HG03064 (cell line): ENCODE results near the gene CDKN2AIPNL.
"Not testable (repeated sequence)": the region's sequence is repeated elsewhere in the genome, so short reads cannot be mapped to it uniquely, and the experiment has no call there.

Source experiments
- ATAC-seq: cut with Tn5 transposase; IDR thresholded peaks from one replicate; pipeline ENCODE4 v1.9.1; 2021; ENCODE audit warnings: low read depth; ENCODE audit not compliant: unreplicated experiment

CDKN2AIPNL gene

GRCh38 chr5:134406390-134406789 is 5.3 kb downstream of the CDKN2AIPNL start:
- ATAC-seq: no peak

DNA sequence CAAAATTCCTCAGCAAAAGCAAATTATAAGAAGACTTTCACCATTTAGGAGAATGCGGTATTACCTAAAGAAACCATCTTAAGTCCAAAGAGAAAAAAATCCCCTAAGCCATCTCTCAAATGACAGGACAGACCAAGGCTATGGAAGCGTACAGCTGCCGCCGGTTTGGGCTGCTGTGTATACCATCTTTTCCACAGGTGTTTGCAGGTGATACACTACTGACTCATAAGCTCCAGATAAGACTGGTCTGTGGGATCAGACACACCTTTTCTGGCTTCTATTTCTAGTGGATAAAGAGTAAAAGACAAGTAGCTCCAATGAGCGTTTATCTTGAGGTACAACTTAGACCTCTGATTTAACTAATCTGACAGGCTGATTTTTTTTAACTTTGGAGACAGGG is 7.7 kb downstream of the CDKN2AIPNL start:
- ATAC-seq: no peak

GRCh38 chr5:134398609-134399155 is 13.0 kb downstream of the CDKN2AIPNL start:
- no peak for ATAC-seq

- ATAC-seq: no peak
These were observed 14.5 kb downstream of the CDKN2AIPNL start for GRCh38 chr5:134397196-134397595.

DNA sequence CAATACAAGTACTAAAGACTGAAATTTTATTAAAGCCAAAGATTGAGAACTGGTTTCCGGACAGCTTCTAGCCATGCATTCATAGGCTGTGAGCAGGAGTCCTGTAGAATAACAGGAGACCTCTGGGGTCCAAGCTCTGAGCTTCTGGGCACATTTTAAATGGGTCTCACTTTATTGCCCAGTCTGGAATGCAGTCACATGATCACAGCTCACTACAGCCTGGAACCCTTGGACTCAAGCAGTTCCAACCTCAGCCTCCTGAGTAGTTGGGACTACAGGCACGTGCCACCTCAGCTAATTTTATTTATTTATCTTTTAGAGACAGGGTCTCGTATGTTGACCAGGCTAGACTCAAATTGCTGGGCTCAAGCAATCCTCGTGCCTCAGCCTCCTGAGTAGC is 15.4 kb downstream of the CDKN2AIPNL start:
- ATAC-seq: no peak

DNA sequence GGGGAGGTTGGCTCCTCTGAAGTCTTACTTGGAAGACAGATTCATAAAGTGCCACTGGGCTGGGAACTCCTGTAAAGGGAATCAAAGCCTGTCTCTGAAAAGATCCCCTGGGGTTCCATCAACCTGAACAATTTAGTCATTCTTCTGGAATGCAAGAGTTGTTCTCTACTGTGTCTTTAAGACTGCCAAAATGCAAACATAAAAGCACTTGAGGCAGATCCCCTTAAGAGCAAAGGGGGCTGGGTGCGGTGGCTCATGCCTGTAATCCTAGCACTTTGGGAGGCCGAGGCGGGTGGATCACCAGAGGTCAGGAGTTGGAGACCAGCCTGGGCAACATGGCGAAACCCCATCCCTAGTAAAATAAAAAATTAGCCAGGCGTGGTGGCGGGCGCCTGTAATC is 16.7 kb downstream of the CDKN2AIPNL start:
- no peak for ATAC-seq

- ATAC-seq: no peak
These were observed 19.4 kb downstream of the CDKN2AIPNL start for GRCh38 chr5:134392301-134392700.

DNA sequence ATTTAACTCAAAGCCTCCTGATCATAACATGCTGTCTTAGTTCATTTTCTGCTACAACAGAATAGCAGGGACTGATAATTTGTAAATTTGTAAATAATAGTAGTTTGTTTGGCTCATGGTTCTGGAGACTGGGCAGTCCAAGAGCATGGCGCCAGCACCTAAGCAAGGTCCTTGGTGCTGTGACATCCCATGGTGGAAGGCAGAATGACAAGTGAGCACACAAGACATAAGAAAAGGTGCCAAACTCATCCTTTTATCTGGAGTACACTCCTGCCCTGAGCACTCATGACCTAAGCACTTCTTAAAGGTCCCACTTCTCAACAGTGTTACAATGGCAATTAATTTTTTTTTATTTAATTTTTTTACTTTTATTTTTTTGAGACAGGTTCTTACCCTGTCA is 24.2 kb downstream of the CDKN2AIPNL start:
- no peak for ATAC-seq

- ATAC-seq: no peak
These were observed 27.5 kb downstream of the CDKN2AIPNL start for GRCh38 chr5:134383980-134384697.

DNA sequence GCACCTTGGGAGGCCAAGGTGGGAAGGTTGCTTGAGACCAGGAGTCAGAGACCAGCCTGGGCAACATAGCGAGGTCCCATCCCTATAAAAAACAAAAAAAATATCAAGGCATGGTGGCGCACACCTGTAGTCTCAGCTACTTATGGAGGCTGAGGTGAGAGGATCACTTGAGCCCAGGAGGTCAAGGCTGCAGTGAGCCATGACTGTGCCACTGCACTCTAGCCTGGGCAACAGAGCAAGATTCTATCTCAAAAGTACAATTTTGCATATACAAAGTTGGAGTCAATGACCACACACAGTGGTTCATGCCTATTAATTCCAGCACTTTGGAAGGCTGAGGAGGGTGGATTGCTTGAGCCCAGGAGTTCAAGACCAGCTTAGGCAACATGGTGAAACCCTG is 29.5 kb downstream of the CDKN2AIPNL start:
- ATAC-seq: not testable (repeated sequence)

- no peak for ATAC-seq
These were observed 31.3 kb downstream of the CDKN2AIPNL start for GRCh38 chr5:134380346-134380745.

GRCh38 chr5:134374232-134374631 is 37.4 kb downstream of the CDKN2AIPNL start:
- no peak for ATAC-seq

GRCh38 chr5:134373633-134374032 is 38.0 kb downstream of the CDKN2AIPNL start:
- ATAC-seq: not testable (repeated sequence)

DNA sequence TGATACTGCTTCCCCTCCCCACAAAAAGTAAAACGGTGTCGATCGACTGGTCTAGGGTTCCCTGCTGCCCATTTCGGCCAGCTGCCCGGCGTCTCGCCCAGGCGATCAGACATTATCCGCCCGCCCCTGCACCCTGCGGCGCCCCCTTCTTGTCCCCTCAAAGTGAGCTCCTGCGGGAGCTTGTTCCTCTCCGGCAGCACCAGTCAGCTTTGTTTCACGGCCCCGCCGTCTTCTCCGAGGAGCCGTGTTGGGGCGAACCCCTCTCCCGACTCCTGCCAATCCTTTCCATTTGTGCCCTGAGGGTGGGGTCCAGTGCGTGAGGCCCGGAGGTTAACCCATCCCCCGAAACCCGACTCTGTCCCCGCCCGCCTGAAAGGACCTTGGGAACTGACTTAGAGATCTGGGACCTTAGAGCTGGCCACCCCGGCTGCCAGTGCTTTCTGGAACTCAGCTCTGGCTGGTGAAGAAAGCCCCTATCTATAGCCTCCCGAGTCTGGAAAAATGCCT is 39.8 kb downstream of the CDKN2AIPNL start:
- ATAC-seq: peak; percentile 11

DNA sequence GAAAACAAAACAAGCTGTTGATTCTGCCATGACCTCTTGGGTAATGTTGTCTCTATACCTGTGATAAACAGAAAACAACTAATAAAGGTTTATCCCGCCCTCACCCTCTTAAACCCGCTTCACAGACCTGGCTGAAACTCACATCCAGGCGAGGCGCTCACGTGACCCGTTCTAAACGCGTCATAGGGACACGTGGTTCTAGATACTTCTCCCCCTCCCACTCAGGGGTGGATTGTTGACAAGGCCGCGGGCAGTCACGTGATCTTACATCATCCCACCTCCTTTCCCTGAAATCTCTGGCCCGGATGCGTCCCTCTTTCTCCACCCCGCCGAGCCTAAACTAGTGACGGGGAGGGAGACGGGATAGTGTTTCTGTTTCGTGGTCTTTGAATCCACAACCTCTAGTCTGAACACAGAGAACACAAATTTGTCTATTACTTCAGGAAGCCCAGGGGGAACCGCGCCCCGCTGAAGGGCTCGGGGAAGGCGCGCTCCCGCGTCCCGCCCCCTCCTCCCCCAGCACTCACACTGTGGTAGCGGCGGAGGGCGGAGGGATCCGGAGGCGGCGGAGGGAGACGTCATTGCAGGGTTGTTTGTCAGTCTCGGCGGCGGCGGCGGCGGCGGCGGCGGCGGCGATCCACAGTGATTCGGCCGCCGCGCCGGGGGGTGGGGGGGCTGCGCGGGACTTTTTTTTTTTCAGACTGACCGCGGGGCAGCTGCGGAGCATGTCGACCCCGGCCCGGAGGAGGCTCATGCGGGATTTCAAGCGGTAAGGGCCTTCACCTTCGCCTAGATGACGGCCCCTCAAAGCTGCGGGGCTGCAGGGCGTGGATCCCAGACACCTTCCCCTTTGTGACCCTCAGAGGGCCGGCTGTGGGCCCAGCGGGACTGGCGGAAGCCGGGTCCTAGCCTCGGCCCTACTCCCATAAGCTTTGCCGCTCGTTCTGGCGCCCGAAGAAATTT is 40.5 kb downstream of the CDKN2AIPNL start, which contains the start of gene UBE2B:
TSS of gene UBE2B (plus strand) at position 699 of the 963 bp plus-strand sequence. CDS start at position 726, 27 bp downstream.
- ATAC-seq: peak; percentile 59

DNA sequence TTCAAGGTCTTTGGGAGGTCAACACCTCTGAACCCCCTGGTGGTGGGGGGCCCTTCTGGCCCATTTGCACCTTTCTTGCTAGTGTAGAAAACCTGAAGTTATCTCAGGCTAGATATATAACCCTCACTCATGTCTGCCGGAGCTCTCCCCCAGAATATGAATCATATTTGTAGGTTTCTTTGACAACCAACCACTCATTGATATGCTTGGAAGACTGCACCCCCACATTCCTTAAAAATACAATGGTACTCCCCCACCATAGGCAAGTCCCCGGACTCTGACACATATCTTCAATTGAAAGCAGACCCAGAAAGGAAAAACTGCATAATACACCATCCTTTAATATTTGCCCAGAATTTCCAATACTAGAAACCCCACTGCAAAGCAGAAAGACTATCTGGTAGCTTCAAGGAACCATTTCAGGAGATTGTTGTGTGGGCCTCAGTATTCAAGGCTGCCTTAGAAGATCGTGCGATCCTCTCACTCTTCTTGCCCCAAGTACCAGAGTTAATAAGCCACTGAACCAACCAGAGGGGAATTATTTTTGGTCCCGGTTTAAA is 41.3 kb downstream of the CDKN2AIPNL start:
- peak; percentile 5 for ATAC-seq

GRCh38 chr5:134365604-134366003 is 46.1 kb downstream of the CDKN2AIPNL start:
- no peak for ATAC-seq

- ATAC-seq: no peak
These were observed 56.0 kb downstream of the CDKN2AIPNL start for GRCh38 chr5:134355681-134356080.
